Keratinocyte (primary cell): ENCODE data around the gene HDAC7. TPM values are rescaled to one million over a fixed set of nuclear protein-coding genes. Genes with fewer than 3 reads are reported as not detected.

Experiments
- DNase-seq: peaks from one replicate; pipeline ENCODE4 v3.0.0-alpha.2; 2011; ENCODE audit warnings: low read depth, missing footprints, low spot score
- FAIRE-seq: peaks from 2 replicates; lab custom pipeline; 2011; peaks lifted over from hg19 to GRCh38; lab: Jason Lieb, UNC
- H2AFZ ChIP-seq: 2 replicates; pipeline ENCODE4 v1.6.0; 2012; ENCODE audit warnings: low read length, control low read depth, inconsistent platforms; ENCODE audit not compliant: control insufficient read depth
- H3K27ac ChIP-seq: 2 replicates; pipeline ENCODE4 v1.5.1; 2011; ENCODE audit warnings: low read length; ENCODE audit not compliant: control insufficient read depth, insufficient read depth
- H3K27me3 ChIP-seq: 3 replicates; pipeline ENCODE4 v1.6.0; 2011; ENCODE audit warnings: low read length; ENCODE audit not compliant: control insufficient read depth, insufficient read depth; ENCODE audit errors: extremely low read depth
- H3K36me3 ChIP-seq, 2 experiments: 2 replicates in 1 of 2; 3 replicates in 1 of 2; pipeline ENCODE4 v1.5.1; 2011; ENCODE audit warnings: low read length in 2 of 2, mild to moderate bottlenecking in 1 of 2; ENCODE audit not compliant: control insufficient read depth in 2 of 2, insufficient read depth in 2 of 2; ENCODE audit errors: extremely low read depth in 1 of 2
- H3K4me1 ChIP-seq: 3 replicates; pipeline ENCODE4 v1.5.1; 2011; ENCODE audit warnings: low read length; ENCODE audit not compliant: control insufficient read depth, insufficient read depth; ENCODE audit errors: extremely low read depth
- H3K4me2 ChIP-seq: 3 replicates; pipeline ENCODE4 v1.6.0; 2011; ENCODE audit warnings: low read depth, low read length; ENCODE audit not compliant: control insufficient read depth, insufficient read depth; ENCODE audit errors: extremely low read depth
- H3K4me3 ChIP-seq, 3 experiments: fragments of 200-600 bp in 1 of 3; sonication (generic) in 1 of 3; 2 replicates in 2 of 3; 3 replicates in 1 of 3; pipeline ENCODE4 v1.5.1; 2011 to 2016; ENCODE audit warnings: low read length in 3 of 3, mild to moderate bottlenecking in 3 of 3, control low read depth in 2 of 3, inconsistent platforms in 1 of 3, low read depth in 1 of 3, mixed read lengths in 1 of 3, mixed run types in 1 of 3, moderate library complexity in 1 of 3; ENCODE audit not compliant: control insufficient read depth in 2 of 3, insufficient read depth in 2 of 3; ENCODE audit errors: extremely low read depth in 1 of 3
- H3K79me2 ChIP-seq: 2 replicates; pipeline ENCODE4 v1.6.0; 2012; ENCODE audit warnings: low read length; ENCODE audit not compliant: control insufficient read depth, insufficient read depth
- H3K9ac ChIP-seq: 3 replicates; pipeline ENCODE4 v1.6.0; 2011; ENCODE audit warnings: low read length; ENCODE audit not compliant: control insufficient read depth, insufficient read depth; ENCODE audit errors: extremely low read depth
- H3K9me1 ChIP-seq: 3 replicates; pipeline ENCODE4 v1.6.0; 2011; ENCODE audit warnings: low read length; ENCODE audit not compliant: control insufficient read depth, insufficient read depth; ENCODE audit errors: extremely low read depth
- H3K9me3 ChIP-seq: 2 replicates; pipeline ENCODE4 v1.5.1; 2012; ENCODE audit warnings: low read depth, low read length; ENCODE audit not compliant: control insufficient read depth
- H4K20me1 ChIP-seq: 3 replicates; pipeline ENCODE4 v1.6.0; 2011; ENCODE audit warnings: low read length; ENCODE audit not compliant: control insufficient read depth, insufficient read depth; ENCODE audit errors: extremely low read depth
- CTCF ChIP-seq, 3 experiments: IDR thresholded peaks in 1 of 3; conservative IDR thresholded peaks in 1 of 3; optimal IDR thresholded peaks in 1 of 3; 2 replicates in 2 of 3; 3 replicates in 1 of 3; pipeline versions ENCODE3 to v1.5.1; 2011; ENCODE audit warnings: low read length in 3 of 3, mild to moderate bottlenecking in 3 of 3, moderate library complexity in 2 of 3, control low read depth in 1 of 3, inconsistent platforms in 1 of 3; ENCODE audit not compliant: insufficient read depth in 2 of 3; ENCODE audit errors: extremely low read depth in 1 of 3
- EZH2 ChIP-seq: IDR thresholded peaks from one replicate; pipeline ENCODE4 v1.6.1; 2012; ENCODE audit warnings: inconsistent platforms, mild to moderate bottlenecking, low read length, moderate library complexity
- dilution Hi-C: fragments of 300-500 bp; cut with MboI; formaldehyde crosslinking; loops from one replicate; pipeline ENCODE4 v1.7.0; 2020; ENCODE audit warnings: low sequenced_read_pairs; ENCODE audit not compliant: extremely low pct_ligation_motif_present
- polyA plus RNA-seq, 5 experiments: library from polyadenylated mRNA; depleted of rRNA in 3 of 5; stranded (reverse) in 3 of 5; stranded (forward) in 1 of 5; unstranded in 1 of 5; fragments of >200 nt; gene quantifications; 1 replicate in 1 of 5; 2 replicates in 3 of 5; 3 replicates in 1 of 5; pipeline versions ENCODE4 v1.2.1 to v1.2.3, GENCODE V29; 2011 to 2012; ENCODE audit warnings: missing spikeins in 2 of 5, low read depth in 1 of 5, low replicate concordance in 1 of 5

Gene HDAC7
- polyA plus RNA-seq, 1 donor (not counting 4 experiments of a cell fraction or from before 2014, with no cell fraction given) = 17.0 TPM

- Histone ChIP-seq H4K20me1 (no peaks in the 10 kb centered on the region), H3K27me3 (no peaks in the 10 kb centered on the region), H3K4me2 (peak overlapping the region; percentile 71), H3K9me1 (no peaks in the 10 kb centered on the region), H3K4me1 (peaks cover 60% of the 10 kb centered on the region), H3K27ac (peak overlapping the region; percentile 23), H3K4me3 (peak overlapping the region in 1 of 3 experiments; percentile 26), H3K9ac (peak overlapping the region; percentile 0), H3K9me3 (no peaks in the 10 kb centered on the region), H2AFZ (peak overlapping the region; percentile 67), H3K36me3 (no peaks in the 10 kb centered on the region), H3K79me2 (no peaks in the 10 kb centered on the region)
- peak; percentile 93 for DNase-seq
- FAIRE-seq = peak; percentile 95
- TF ChIP-seq CTCF (optimal IDR thresholded peaks at IDR 0.05 in 1 of 3, IDR thresholded peaks at IDR 0.05 in 1 of 3, conservative IDR thresholded peaks at IDR 0.05 in 1 of 3; ENCODE audit: extremely low read depth in 1 of 3, insufficient read depth in 2 of 3, low read length in 3 of 3) = no peak
- TF ChIP-seq EZH2 = no peak
- dilution Hi-C loops = no loop called here
These were observed 56.0 kb downstream of the HDAC7 start for GRCh38 chr12:47763481-47764346.

DNA sequence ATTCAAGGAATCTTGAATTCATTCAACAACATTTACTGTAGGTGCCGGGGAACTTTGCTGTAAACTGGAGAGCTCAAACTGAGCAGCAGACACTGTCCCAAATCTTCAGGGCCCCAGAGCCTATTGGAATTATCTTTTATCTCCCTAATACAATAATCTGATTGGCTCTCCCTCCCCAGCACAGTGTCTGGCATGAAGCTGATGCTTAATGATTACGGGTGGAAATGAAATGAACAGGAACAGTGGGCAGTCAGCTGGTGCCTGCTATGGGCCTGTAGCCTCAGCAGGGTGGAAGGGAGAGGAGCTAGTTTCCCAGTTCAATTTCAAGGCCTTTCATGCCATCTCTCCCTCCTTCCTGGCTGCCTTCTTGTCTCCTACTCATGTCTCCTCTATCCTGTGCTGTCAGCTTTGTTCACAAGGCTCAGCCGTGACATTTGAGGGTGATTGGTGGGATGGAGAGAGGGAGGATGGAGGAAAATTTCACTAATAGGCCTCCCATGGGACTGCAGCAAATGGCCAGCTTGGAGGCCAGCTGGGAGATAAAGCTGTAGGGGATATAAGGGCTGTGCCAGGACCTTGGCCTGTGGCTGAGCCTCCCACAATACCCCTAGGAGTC is 56.7 kb downstream of the HDAC7 start:
- DNase-seq (no peak), FAIRE-seq (no peak)
- Histone ChIP-seq H3K9ac (no peak overlapping the region), H3K9me1 (no peaks in the 10 kb centered on the region), H3K27ac (no peak overlapping the region), H3K9me3 (no peaks in the 10 kb centered on the region), H3K4me1 (peaks cover 59% of the 10 kb centered on the region), H3K4me3 (no peak overlapping the region), H3K36me3 (no peaks in the 10 kb centered on the region), H3K4me2 (peak overlapping the region; percentile 71), H4K20me1 (no peaks in the 10 kb centered on the region), H3K27me3 (no peaks in the 10 kb centered on the region), H2AFZ (no peak overlapping the region), H3K79me2 (no peaks in the 10 kb centered on the region)
- dilution Hi-C loops = no loop called here
- TF ChIP-seq EZH2 = no peak
